ENCODE data around the gene TLR1. TPM values are rescaled to one million over a fixed set of nuclear protein-coding genes. Genes with fewer than 3 reads are reported as not detected.
"Not testable (repeated sequence)": the region's sequence is repeated elsewhere in the genome, so short reads cannot be mapped to it uniquely, and the experiment has no call there.

TLR1 gene
- total RNA-seq, 2 donors from 2014 or later = 3.6 to 8.9 TPM

DNA sequence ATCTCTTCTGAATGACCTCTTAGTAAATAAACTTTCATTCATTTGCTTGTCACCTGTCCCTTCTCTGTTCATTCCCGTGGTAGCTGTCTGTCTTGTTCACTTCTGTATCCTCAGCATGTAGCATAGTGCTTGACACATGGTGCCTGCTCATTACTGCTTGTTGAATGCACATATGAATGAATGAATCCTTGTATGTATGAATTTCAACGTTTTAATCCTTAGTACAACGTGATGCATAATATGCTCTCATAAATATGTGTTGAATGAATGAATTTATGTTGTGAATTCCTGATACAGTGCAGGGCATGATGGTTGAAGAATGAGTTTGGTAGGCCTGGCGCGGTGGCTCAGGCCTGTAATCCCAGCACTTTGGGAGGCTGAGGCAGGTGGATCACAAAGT lies 24.8 kb downstream of the TLR1 start:
- Histone ChIP-seq H3K27ac (no peak overlapping the region), H3K4me1 (no peaks in the 10 kb centered on the region), H3K27me3 (no peaks in the 10 kb centered on the region), H3K36me3 (no peaks in the 10 kb centered on the region), H3K4me3 (no peak overlapping the region), H3K9me3 (peaks cover 0 to 2% of the 10 kb centered on the region in 2 donors)
- TF ChIP-seq, protein P1, sequence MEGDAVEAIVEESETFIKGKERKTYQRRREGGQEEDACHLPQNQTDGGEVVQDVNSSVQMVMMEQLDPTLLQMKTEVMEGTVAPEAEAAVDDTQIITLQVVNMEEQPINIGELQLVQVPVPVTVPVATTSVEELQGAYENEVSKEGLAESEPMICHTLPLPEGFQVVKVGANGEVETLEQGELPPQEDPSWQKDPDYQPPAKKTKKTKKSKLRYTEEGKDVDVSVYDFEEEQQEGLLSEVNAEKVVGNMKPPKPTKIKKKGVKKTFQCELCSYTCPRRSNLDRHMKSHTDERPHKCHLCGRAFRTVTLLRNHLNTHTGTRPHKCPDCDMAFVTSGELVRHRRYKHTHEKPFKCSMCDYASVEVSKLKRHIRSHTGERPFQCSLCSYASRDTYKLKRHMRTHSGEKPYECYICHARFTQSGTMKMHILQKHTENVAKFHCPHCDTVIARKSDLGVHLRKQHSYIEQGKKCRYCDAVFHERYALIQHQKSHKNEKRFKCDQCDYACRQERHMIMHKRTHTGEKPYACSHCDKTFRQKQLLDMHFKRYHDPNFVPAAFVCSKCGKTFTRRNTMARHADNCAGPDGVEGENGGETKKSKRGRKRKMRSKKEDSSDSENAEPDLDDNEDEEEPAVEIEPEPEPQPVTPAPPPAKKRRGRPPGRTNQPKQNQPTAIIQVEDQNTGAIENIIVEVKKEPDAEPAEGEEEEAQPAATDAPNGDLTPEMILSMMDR (IDR thresholded peaks at IDR 0.05) = no peak
- no peak for DNase-seq (ENCODE audit: low spot score)

DNA sequence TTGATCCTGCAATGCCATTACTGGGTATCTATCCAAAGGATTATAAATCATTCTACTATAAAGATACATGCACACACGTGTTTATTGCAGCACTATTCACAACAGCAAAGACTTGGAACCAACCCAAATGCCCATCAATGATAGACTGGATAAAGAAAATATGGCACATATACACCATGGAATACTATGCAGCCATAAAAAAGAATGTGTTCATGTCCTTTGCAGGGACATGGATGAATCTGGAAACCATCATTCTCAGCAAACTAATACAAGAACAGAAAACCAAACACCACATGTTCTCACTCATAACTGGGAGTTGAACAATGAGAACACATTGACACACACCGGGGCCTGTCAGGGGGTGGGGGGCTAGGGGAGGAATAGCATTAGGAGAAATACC lies 26.7 kb downstream of the TLR1 start:
- H3K4me3 ChIP-seq; H3K36me3 ChIP-seq; H3K27me3 ChIP-seq; H3K4me1 ChIP-seq; H3K27ac ChIP-seq; H3K9me3 ChIP-seq; DNase-seq (ENCODE audit: low spot score): not testable (repeated sequence)

DNA sequence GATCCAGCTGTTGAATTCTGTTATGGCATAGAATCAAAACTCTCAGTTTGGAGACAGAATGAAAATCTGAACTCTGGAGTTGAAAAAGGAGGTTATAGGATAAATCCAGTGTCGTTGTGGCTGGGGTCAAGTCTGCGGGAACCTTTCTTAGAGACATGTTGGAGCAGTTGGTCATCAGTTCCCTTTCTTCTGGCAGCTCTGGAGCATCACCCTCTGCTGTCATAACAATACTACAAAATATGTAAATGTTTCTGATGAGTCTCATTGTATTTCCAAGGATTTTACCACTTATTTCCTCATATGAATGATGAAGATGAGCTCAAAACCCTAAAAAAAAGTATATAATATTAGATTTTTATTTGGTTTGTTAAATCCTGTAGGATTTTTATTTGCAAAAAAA lies 29.3 kb downstream of the TLR1 start:
- Histone ChIP-seq H3K9me3 (peaks cover 0 to 8% of the 10 kb centered on the region in 2 donors), H3K4me3 (no peak overlapping the region), H3K4me1 (no peaks in the 10 kb centered on the region), H3K27me3 (no peaks in the 10 kb centered on the region), H3K27ac (no peak overlapping the region), H3K36me3 (no peaks in the 10 kb centered on the region)
- TF ChIP-seq, protein P1 (IDR thresholded peaks at IDR 0.05) = no peak
- DNase-seq (ENCODE audit: low spot score) = no peak

DNA sequence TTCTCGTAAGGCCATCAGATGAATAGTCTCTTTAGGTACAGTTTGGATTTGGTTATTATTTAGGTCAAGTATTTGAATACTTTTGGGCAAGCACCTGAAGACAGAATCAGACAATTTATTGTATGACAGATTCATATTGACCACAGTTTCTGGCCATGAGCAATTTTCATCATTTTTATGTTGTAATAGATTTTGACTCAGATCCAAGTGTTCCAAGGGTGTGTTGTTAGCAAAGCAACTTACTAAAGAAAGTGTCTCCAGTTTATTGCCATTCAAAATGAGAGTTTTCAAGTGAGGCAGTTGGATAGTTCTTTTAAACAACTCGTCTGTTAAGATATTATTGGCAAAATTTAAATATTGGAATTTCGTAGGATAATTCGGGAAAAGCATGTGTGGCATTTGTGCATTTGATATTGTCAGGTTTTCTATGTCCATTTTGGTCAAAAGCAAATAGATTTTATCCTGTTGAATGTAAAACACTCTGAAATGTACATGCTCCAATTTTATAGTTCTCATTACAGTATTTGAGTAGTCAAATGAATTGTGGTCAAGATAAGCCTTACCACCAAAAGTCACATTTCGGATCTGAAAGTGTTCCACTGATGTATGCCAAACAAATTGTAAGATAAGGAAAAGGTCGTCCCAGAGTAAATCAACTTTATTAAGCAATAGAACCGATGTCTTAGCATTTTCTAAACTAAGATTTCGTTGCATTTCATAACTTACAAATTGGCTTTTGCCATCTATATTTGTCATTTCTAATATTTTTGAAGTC lies 30.2 kb downstream of the TLR1 start:
- no peak for DNase-seq (ENCODE audit: low spot score)
- peaks cover 0 to 8% of the 10 kb centered on the region in 2 donors for H3K9me3 ChIP-seq
- H3K4me3 ChIP-seq = no peak overlapping the region
- H3K27ac ChIP-seq = no peak overlapping the region
- TF ChIP-seq, protein P1 (IDR thresholded peaks at IDR 0.05) = no peak
- no peaks in the 10 kb centered on the region for H3K4me1 ChIP-seq
- H3K36me3 ChIP-seq = no peaks in the 10 kb centered on the region
- H3K27me3 ChIP-seq = no peaks in the 10 kb centered on the region

DNA sequence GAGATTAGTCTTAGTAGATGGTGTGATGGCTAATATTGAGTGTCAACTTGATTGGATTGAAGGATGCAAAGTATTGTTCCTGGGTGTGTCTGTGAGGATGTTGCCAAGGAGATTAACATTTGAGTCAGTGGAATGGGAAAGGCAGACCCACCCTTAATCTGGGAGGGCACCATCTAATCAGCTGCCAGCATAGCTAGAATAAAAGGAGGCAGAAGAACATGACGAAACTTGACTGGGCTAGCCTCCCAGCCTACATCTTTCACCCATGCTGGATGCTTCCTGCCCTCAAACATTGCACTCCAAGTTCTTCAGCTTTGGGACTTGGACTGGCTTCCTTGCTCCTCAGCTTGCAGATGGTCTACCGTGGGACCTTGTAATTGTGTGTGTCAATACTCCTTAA lies 34.3 kb downstream of the TLR1 start:
- not testable (repeated sequence) for H3K27ac ChIP-seq; H3K9me3 ChIP-seq; H3K4me1 ChIP-seq; H3K4me3 ChIP-seq; H3K27me3 ChIP-seq; DNase-seq (ENCODE audit: low spot score); H3K36me3 ChIP-seq

DNA sequence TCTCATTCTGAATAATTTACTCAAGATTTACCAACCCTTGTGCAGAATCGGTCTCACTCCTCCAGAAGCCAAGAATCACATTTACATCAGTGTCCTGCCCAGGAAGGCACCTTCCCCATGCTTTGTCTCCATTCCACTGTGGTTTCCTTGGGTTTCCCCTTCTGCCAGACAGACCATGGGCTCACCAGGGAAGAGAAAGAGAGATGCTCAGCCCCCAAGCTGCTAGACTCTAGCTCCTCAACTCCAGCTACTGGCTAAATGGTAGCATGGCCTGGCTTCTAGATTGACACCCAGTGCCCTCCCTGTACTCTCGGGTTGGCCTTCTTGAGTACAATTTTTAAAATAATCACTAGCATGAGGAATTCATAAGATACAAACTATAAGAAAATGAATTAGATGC lies 34.7 kb downstream of the TLR1 start:
- DNase-seq (ENCODE audit: low spot score) = no peak

More for the DNA sequence above, 34.7 kb downstream of the TLR1 start:
- no peak overlapping the region for H3K4me3 ChIP-seq
- H3K27ac ChIP-seq = no peak overlapping the region
- TF ChIP-seq, protein P1 (IDR thresholded peaks at IDR 0.05) = no peak
- H3K27me3 ChIP-seq = no peaks in the 10 kb centered on the region
- H3K9me3 ChIP-seq = peaks cover 0 to 7% of the 10 kb centered on the region in 2 donors
- H3K4me1 ChIP-seq = no peaks in the 10 kb centered on the region
- no peaks in the 10 kb centered on the region for H3K36me3 ChIP-seq

Measured in right atrium auricular region (tissue), 2 donors.